Measurements from ENCODE around the gene RHBDF1.

GRCh38 chr16:60166-60565 lies 12.3 kb downstream of the RHBDF1 start:
- TF ChIP-seq EZH2phosphoT487 (IDR thresholded peaks at IDR 0.05; ENCODE audit: low read depth) = no peak
- TF ChIP-seq CTCF (IDR thresholded peaks at IDR 0.05; ENCODE audit: low read depth, low read length) = no peak

All from OCI-LY3 (cell line).